HG02938 (cell line): ENCODE measurements around the gene LRBA.
"Not testable (repeated sequence)": the region's sequence is repeated elsewhere in the genome, so short reads cannot be mapped to it uniquely, and the experiment has no call there.

Experiments used
- ATAC-seq: cut with Tn5 transposase; IDR thresholded peaks from one replicate; pipeline ENCODE4 v1.9.1; 2021; ENCODE audit warnings: mild to moderate bottlenecking, moderate library complexity; ENCODE audit not compliant: unreplicated experiment

The LRBA gene, protein sequence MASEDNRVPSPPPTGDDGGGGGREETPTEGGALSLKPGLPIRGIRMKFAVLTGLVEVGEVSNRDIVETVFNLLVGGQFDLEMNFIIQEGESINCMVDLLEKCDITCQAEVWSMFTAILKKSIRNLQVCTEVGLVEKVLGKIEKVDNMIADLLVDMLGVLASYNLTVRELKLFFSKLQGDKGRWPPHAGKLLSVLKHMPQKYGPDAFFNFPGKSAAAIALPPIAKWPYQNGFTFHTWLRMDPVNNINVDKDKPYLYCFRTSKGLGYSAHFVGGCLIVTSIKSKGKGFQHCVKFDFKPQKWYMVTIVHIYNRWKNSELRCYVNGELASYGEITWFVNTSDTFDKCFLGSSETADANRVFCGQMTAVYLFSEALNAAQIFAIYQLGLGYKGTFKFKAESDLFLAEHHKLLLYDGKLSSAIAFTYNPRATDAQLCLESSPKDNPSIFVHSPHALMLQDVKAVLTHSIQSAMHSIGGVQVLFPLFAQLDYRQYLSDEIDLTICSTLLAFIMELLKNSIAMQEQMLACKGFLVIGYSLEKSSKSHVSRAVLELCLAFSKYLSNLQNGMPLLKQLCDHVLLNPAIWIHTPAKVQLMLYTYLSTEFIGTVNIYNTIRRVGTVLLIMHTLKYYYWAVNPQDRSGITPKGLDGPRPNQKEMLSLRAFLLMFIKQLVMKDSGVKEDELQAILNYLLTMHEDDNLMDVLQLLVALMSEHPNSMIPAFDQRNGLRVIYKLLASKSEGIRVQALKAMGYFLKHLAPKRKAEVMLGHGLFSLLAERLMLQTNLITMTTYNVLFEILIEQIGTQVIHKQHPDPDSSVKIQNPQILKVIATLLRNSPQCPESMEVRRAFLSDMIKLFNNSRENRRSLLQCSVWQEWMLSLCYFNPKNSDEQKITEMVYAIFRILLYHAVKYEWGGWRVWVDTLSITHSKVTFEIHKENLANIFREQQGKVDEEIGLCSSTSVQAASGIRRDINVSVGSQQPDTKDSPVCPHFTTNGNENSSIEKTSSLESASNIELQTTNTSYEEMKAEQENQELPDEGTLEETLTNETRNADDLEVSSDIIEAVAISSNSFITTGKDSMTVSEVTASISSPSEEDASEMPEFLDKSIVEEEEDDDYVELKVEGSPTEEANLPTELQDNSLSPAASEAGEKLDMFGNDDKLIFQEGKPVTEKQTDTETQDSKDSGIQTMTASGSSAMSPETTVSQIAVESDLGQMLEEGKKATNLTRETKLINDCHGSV (N-terminal part only)

DNA sequence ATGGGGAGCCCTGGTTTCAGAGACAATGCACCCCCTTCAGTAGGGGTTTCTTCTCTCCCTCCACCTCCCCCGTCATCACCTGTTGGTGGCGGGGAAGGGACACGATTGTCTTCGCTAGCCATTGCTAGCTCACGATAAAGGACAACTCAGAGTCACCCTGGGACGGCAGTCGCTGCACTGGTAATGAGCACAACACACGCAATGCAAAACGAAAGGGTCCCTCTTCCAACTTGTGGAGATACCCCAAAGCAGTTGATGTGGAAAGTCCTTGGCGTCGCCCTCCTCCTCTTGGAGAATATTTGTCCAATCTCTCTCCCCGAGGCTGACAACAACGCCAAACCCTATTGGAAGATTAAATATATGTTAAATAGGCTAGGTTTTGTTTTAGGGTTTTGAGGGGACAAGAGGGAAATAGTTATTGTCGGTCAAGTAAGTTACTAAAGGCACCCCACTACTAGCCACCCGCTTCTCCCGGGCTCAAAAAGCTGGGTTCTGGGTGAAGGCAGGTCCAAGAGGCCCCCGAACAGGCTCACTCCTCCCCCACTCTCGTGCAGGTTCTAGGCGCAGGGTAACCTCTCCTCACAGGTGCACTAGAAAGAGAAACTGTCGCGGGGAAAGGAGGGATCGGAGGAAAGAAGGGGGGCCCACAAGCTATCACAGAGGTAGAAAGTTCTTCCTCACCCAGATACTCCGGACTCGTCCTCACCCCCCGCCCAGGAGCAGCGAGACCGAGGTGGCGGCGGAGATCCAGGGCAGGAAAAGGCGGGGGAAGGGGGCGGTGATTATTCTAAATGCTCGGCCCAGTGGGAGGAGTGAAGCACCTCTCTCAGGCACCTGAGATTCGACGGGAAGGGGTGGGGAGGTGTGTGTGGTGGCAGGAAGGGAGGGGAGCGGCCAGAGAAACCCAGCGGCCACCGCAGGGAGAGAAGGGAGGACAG is at the start of gene LRBA:
Gene LRBA, minus strand, starts transcription at position 764 of the 938 bp plus-strand sequence. Its CDS starts 642 bp downstream, at position 122.
- peak; percentile 60 for ATAC-seq

DNA sequence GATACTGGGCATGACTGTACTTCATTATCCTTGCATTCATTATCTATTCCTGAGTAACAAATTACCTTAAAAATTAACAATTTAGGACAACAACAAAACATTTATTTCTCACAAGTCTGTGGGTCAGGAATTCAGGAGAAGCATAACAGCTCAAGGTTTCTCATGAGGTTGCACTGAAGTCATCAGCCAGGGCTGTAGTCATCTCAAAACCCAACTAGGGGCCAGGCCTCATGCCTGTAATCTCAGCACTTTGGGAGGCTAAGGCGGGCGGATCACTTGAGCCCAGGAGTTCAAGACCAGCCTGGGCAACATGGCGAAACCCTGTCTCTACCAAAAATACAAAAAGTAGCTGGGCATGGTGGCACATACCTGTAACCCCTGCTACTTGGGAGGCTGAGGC is 48.1 kb upstream of the LRBA start:
- not testable (repeated sequence) for ATAC-seq

DNA sequence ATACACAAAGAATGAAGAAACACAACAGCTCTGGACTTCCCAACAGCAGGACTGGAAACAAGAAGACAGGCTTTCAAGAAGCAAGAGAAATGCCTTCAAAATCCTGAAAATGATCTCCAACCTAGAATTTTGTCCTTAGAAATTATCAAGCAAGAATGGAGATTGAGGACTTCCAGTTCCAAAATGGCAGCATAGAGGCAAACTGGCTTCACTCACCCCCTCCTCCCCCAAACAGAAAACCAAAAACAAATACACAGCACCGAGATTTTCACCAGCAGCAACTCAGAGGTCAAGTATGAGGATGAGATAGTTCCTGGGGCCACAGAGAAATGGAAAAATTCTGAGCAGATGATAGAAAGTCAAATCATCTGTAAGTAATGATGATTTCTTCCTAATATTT is 40.5 kb upstream of the LRBA start:
- ATAC-seq, result no peak

DNA sequence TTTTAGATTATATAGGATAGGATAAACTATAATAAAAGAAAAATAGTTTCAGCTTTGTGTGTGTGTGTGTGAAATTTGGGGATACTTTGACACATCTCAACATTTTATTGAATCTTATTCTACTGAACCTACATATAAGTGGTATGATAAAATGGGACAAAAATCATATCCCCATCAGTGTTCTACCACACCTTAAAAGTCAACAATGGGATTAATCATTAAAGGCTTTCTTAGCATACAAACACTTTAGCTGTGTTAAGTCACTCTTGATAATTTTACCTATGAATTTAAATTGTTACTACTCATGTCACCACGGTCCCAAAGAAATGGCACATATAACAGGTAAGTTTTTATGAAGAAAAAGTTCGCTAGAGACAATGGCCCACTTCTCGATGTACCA is 37.7 kb upstream of the LRBA start:
- ATAC-seq, result no peak

DNA sequence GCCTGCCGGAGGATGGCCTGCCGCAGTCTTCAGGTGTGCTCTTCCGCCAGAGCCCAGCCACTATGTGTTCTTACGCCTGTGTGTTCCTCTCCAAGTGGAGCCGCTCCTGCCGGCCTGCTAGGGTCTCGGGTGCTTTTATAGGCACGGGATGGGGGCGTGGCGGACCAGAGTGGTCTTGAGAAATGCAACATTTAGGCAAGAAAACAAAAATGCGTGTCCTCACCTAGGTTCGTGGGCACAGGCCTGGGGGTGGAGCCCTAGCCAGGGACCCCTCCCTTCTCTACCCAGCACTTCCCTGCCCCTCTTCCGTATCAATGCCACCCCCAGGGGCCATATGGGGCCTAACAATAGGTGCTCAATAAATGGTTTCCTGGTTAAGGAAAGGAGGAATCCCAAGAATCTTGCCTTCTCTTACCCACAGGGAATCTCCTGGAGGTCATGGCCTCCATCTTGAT is 34.4 kb upstream of the LRBA start:
- ATAC-seq, result no peak

DNA sequence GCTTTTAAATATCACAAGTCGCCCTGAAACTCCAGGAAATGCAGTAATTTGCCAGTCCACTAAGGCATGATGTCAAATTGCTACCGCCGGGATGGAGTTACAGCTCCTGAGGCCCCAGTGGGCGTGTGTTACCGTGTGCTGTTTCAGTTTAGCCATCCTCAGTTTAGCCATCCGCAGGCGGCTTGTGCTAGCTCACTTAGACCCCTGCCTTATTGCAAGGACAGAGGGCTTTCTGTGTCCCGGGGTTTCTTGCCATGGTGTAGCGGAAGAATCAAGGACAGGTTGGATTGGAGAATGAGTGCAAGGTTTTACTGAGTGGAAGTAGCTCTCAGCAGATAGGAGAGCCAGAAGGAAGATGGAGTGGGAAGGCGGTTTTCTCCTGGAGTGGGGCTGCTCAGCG is 33.8 kb upstream of the LRBA start:
- ATAC-seq, result no peak

DNA sequence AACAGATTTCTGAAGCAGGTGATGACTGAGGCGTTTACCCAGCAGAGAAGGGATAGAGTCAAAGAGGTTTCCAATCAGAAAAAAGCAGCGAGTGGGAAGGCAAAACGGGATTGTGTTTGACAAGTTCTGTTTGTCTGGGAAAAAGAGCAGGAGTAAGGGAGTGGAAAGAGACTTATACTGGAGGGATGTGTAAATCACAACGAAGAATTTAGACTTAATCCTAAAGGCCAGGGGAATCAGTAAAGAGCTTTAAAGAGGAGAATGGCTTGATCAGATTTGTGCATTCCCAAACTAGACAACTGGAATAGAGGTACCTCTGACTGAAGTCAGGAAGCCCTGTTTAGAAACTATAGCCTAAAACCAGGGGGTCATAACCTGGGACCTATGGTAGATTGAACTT is 31.5 kb upstream of the LRBA start:
- ATAC-seq, result no peak

DNA sequence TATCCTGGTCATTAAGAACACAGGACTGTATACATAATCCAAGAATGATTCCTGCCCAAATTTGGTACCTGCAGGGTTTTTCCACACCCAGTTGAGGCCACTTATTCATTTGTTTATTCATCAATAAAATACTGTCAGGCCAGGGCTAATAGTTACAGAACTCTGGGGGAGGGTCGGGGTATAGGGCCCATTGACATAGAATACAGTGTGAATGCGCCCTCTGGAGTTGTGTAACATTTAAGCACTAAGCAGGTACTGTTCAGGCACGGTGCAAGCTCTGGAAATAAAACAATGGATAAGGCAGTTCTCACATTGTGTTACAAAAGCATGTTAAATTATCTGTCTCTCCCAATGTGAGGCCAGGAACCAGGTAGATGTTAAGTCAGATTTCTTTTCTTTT is 30.8 kb upstream of the LRBA start:
- no peak for ATAC-seq

DNA sequence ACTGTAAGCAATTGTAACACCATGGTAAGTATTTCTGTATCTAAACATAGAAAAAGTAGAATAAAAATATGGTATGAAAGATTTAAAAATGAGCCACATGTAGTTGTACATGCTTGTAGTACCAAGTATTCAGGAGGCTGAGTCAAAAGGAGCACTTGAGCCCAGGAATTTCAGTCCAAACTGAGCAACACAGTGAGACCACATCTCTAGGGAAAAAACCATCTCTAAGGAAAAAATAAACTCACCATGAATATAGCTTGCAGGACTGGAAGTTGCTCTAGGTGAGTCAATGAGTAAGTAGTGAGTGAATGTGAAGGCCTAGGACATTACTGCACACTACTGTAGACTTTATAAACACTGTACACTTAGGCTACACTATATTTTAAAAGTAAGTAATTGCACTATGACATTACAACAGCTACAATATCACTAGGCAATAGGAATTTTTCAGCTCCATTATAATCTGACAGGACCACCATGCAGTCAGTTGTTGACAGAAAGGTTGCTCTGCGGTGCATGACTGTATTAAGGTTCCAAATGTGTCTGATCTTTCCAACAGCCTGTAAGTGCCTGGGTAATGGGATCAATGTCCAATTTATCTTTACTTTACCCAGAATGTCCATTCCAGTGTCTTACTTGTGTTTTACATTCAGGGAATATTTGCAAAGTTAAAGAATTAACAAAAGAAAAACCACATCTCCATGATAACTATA is 28.9 kb upstream of the LRBA start:
- ATAC-seq, result no peak

DNA sequence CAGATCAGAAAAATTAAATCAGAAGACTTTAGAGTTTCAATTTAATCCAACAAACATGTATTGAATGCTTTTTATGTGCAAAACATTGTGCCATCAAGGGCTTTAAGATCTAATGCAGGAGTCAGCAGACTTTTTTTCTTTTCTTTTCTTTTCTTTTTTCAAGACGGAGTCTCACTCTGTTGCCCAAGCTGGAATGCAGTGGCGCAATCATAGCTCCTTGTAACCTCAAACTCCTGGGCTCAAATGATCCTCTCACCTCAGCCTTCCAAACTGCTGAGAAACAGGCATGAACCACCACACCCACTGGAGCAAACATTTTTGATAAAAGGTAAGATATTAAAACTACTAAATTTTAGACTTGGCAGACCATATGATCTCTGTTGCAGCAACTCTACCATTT is 24.6 kb upstream of the LRBA start:
- ATAC-seq, result no peak

DNA sequence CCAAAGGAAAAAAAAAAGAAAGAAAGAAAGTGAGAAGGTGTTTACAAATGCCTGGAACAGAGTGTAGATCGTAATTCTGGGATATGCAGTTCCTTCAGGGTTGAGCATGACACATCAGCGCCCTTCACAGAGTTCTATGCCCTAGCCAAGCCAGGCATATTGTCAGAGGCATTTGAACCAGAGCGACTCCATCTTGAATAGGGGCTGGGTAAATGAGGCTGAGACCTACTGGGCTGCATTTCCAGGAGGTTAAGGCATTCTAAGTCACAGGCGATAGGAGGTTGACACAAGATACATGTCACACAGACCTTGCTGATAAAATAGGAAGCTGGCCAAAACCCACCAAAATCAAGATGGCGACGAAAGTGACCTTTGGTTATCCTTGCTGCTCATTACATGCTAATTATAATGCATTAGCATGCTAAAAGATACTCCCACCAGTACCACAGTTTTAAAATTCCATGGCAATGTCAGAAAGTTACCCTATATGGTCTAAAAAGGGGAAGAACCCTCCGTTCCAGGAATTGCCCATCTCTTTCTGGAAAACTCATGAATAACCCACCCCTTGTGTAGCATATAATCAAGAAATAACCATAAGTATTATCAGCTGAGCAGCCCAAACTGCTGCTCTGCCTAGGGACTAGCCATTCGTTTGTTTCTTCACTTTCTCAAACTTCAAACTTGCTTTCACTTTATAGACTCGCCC is 23.5 kb upstream of the LRBA start:
- no peak for ATAC-seq

DNA sequence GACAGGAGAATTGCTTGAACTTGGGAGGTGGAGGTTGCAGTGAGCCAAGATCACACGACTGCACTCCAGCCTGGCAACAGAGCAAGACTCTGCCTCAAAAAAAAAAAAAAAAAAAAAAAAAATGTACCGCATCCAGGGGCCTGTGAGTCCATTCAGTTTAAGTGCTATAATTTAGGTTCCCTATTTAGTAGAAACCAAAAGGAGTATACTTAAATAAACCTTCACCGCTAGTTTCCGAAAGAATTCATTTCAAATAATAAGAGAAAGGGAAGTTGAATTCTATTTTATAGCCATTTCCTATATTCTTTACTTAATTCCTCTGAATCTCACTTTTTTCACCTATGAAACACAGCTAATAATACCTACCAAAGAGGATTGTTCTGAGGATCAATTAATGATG is 20.8 kb upstream of the LRBA start:
- ATAC-seq, result no peak

DNA sequence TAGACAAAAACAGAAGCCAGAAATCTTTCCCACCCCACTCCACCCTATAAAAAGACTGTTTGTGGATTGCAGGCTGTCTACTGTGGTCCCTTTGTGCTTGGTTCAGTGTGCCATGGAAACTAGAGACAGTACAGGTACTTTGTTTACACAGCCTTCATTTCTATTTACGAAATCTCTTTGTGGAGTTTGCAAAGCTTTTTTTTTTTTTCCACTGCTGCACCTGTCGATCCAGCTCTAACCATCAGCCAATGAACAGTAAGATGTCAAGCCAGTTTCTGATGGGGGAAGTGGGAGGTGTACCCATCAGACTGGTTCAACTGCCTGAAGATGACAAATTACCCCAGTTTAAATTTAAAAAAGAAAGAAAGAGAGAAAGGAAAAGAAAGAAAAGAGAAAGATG is 20.2 kb upstream of the LRBA start:
- ATAC-seq, result no peak

DNA sequence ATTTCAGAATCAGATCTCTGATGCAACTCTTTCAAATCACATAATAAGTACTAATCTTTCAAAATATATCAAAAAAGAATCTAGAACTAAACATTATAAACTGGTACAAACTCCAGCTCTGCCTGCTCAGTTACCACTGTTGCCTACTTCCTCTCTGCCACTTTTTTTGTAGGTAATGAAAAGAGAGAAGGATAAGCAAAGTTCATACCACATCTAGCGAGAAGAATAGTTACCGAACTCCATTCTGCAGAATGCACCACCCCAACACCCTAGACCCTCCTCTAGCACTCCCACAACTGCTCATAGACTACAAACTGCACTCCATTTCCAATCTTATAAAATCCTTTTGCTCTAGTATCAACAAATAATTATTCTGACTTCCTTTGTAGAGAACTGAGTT is 19.7 kb upstream of the LRBA start:
- no peak for ATAC-seq

DNA sequence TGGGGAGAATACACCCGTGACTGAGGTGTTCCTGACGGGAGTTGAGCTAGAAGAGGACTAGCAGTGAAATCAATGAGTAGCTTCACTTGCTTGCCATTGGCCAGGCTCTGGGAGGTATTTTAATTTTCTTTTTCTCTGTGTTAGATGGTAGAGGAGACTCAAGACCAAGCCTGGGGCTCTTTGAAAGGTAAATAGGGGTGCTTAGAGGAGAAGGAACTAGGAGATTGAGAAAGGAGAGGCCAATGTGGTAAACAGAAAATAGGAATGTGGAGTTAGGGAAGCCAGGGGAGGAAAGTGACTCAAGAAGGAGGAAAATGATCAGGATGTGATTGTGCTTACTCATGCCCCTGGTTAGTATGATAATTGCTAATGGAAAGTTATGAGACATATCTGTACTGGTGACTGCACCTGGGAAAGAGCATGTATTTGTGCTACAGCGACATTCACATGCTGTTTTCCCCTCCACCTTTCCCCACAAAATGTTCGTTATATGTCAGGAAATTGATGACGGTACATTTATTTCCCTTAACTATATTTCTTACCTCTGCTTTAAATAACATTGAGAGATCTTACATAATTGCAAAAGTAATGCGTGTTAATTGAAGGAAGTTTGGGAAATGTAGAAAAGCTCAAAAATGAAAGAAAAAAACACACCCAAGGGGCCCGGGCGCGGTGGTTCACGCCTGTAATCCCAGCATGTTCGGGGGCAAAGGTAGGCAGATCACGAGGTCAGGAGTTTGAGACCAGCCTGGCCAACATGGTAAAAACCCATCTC is 16.9 kb upstream of the LRBA start:
- peak; percentile 62 for ATAC-seq

DNA sequence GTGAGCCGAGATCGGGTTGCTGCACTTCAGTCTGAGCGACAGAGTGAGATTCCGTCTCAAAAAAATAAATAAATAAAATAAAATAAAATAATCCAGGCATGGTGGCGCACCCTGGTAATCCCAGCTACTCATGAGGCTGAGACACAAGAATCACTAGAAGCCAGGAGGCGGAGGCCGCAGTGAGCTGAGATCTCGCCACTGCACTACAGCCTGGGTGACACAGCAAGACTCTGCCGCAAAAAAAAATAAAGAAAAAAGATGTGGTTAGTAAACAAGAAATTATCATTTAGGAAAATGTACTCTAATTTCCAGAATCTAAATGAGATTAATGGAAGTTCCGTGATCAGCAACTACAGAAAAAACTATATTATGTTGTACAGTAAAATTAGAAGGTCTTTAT is 14.5 kb upstream of the LRBA start:
- ATAC-seq, result no peak

DNA sequence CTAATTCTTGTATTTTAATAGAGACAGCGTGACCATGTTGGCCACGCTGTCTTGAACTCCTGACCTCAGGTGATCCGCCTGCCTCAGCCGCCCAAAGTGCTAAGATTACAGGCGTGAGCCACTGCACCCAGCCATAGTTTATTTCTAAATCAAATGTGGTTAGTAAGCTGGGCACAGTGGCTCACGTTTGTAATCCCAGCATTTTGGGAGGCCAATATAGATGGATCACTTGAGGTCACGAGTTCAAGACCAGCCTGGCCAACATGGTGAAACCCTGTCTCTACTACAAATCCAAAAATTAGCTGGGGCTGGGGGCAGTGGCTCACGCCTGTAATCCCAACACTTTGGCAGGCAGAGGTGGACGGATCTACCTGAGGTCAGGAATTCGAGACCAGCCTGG is 13.9 kb upstream of the LRBA start:
- ATAC-seq, result not testable (repeated sequence)

DNA sequence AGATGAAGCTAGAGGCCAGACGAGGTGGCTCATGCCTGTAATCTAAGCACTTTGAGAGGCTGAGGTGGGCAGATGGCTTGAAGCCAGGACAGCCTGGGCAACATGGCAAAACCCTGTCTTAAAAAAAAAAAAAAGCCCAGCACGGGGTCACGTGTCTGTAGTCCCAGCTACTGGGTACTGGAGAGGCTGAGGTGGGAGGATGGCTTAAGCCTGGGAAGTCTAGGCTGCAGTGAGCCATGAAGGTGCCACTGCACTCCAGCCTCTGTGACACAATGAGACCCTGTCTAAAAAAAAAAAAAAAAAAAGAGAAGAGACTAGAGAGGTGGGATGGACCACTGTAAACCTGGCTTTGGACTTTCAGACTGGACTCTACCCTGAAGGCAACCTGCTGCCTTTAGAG is 10.7 kb upstream of the LRBA start:
- ATAC-seq, result no peak
